IgD-negative memory B cell (primary cell): ENCODE measurements around the gene MRAP2. TPM values are rescaled to one million over a fixed set of nuclear protein-coding genes. Genes with fewer than 3 reads are reported as not detected.
A peak's percentile ranks its signal among the peaks of the same experiment; 100 is the strongest.
"Not testable (repeated sequence)": the region's sequence is repeated elsewhere in the genome, so short reads cannot be mapped to it uniquely, and the experiment has no call there.

ENCODE experiments used
- H3K27ac Mint-ChIP-seq, 3 donors: one replicate each; pipeline ENCODE4 v1.8.0; 2020 to 2022; ENCODE audit warnings: mild to moderate bottlenecking in 3 of 3, mixed read lengths in 3 of 3, moderate library complexity in 1 of 3
- H3K27me3 Mint-ChIP-seq: one replicate; pipeline ENCODE4 v1.8.0; 2021; ENCODE audit warnings: mixed read lengths
- H3K36me3 Mint-ChIP-seq: one replicate; pipeline ENCODE4 v1.8.0; 2020; ENCODE audit warnings: mild to moderate bottlenecking, mixed read lengths
- H3K4me1 Mint-ChIP-seq, 3 donors: one replicate each; pipeline ENCODE4 v1.8.0; 2020 to 2022; ENCODE audit warnings: mixed read lengths in 3 of 3, mild to moderate bottlenecking in 1 of 3
- H3K4me3 Mint-ChIP-seq, 4 donors: one replicate each; pipeline ENCODE4 v1.8.0; 2020 to 2022; ENCODE audit warnings: mild to moderate bottlenecking in 4 of 4, mixed read lengths in 4 of 4, moderate library complexity in 3 of 4
- H3K9me3 Mint-ChIP-seq, 3 donors: one replicate each; pipeline ENCODE4 v1.8.0; 2020 to 2021; ENCODE audit warnings: mixed read lengths in 3 of 3, mild to moderate bottlenecking in 1 of 3
- polyA plus RNA-seq: library from polyadenylated mRNA; unstranded; fragments of 300-500 nt; fragmentation: Illumina TruSeq; gene quantifications from one replicate; pipeline ENCODE4 v1.2.3, GENCODE V29; 2021

The MRAP2 gene
- polyA plus RNA-seq, 1 donor from 2014 or later, result not detected

- H3K4me3 Mint-ChIP-seq, H3K4me1 Mint-ChIP-seq, H3K27ac Mint-ChIP-seq, H3K27me3 Mint-ChIP-seq, H3K9me3 Mint-ChIP-seq: not testable (repeated sequence)
- peaks cover 11% of the 10 kb centered on the region for H3K36me3 Mint-ChIP-seq
Measured at GRCh38 chr6:84114933-84115594, 81.5 kb downstream of the MRAP2 start.

- peaks cover 5% of the 10 kb centered on the region for H3K27me3 Mint-ChIP-seq
- H3K4me3 Mint-ChIP-seq, result no peak overlapping the region
- H3K4me1 Mint-ChIP-seq, result no peaks in the 10 kb centered on the region
Measured at GRCh38 chr6:84118191-84118590, 84.6 kb downstream of the MRAP2 start.

DNA sequence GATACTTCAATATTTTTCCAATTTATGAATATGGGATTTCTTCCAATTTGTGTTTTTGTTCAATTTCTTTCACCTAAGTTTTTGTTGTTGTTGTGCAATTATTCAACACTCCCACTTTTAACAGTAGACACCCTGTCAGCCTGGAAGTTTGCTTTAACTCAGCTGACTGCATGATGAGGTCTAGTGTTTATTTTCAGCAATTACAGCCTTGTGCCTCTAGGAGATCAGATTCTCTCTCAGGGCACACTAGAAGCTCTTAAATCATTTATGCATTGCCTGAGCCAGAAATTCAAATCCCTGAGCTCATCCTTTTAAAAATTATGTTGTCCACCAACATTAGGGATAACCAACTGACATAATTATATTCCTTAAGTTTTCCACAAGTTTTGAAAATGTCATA, 85.7 kb downstream of the MRAP2 start:
- Mint-ChIP-seq H3K9me3 (peaks cover 4 to 6% (median 4%) of the 10 kb centered on the region in 3 donors), H3K27me3 (peaks cover 5% of the 10 kb centered on the region), H3K4me1 (no peaks in the 10 kb centered on the region), H3K4me3 (no peak overlapping the region), H3K27ac (no peak overlapping the region), H3K36me3 (peaks cover 28% of the 10 kb centered on the region)

More at GRCh38 chr6:84118191-84118590, 84.6 kb downstream of the MRAP2 start:
- peaks cover 24% of the 10 kb centered on the region for H3K36me3 Mint-ChIP-seq
- peaks cover 5 to 8% (median 6%) of the 10 kb centered on the region in 3 donors for H3K9me3 Mint-ChIP-seq
- H3K27ac Mint-ChIP-seq, result no peak overlapping the region

DNA sequence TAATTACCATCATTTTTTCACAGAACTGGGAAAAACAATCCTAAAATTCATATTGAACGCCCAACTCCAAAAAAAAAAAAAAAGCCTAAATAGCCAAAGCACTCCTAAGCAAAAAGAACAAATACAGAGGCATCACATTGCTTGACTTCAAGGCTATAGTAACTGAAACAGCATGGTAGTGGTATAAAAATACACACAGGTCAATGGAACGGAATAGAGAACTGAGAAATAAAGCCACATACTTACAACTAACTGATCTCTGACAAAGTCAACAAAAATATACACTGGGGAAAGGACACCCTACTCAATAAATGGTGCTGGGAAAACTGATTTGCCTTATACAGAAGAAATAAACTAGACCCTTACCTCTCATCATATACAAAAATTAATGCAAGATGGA, 89.6 kb downstream of the MRAP2 start:
- Mint-ChIP-seq H3K27ac (no peak overlapping the region), H3K4me3 (no peak overlapping the region), H3K27me3 (no peaks in the 10 kb centered on the region), H3K4me1 (no peaks in the 10 kb centered on the region), H3K36me3 (peaks cover 36% of the 10 kb centered on the region), H3K9me3 (peaks cover 2 to 8% (median 3%) of the 10 kb centered on the region in 3 donors)

- not testable (repeated sequence) for H3K4me1 Mint-ChIP-seq, H3K27me3 Mint-ChIP-seq, H3K4me3 Mint-ChIP-seq, H3K27ac Mint-ChIP-seq
- H3K36me3 Mint-ChIP-seq, result peaks cover 10% of the 10 kb centered on the region
- H3K9me3 Mint-ChIP-seq, result peaks cover 0 to 15% (median 1%) of the 10 kb centered on the region in 3 donors
Measured at GRCh38 chr6:84129588-84129987, 96.0 kb downstream of the MRAP2 start.

DNA sequence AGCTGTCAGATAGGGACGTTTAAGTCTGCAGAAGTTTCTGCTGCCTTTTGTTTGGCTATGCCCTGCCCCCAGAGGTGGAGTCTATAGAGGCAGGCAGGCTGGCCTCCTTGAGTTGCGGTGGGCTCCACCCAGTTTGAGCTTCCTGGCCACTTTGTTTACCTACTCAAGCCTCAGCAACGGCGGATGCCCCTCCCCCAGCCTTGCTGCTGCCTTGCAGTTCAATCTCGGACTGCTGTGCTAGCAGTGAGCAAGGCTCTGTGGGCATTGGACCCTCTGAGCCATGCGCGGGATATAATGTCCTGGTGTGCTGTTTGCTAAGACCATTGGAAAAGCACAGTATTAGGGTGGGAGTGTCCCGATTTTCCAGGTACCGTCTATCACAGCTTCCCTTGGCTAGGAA, 99.8 kb downstream of the MRAP2 start:
- not testable (repeated sequence) for H3K9me3 Mint-ChIP-seq, H3K4me3 Mint-ChIP-seq, H3K36me3 Mint-ChIP-seq, H3K27me3 Mint-ChIP-seq, H3K27ac Mint-ChIP-seq, H3K4me1 Mint-ChIP-seq

DNA sequence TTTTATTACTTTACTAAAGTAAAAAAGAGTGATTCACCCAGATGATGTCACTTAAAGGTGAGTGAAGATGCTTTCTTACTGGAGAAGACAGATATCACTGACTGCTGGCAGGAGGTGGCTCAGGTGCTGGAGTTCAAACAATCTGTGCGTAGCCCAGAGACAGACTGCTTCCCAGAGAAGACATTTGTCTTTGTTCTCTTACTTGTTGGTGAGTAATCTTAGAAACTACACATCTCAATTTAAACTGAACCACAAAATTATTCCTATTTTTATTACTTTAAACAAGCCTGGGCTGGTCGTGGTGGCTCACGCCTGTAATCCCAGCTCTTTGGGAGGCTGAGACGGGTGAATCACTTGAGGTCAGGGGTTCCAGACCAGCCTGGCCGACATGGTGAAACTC, 101.7 kb downstream of the MRAP2 start:
- Mint-ChIP-seq H3K27me3 (no peaks in the 10 kb centered on the region), H3K36me3 (peaks cover 3% of the 10 kb centered on the region), H3K4me3 (no peak overlapping the region), H3K27ac (no peak overlapping the region), H3K4me1 (no peaks in the 10 kb centered on the region), H3K9me3 (peaks cover 0 to 7% (median 1%) of the 10 kb centered on the region in 3 donors)

DNA sequence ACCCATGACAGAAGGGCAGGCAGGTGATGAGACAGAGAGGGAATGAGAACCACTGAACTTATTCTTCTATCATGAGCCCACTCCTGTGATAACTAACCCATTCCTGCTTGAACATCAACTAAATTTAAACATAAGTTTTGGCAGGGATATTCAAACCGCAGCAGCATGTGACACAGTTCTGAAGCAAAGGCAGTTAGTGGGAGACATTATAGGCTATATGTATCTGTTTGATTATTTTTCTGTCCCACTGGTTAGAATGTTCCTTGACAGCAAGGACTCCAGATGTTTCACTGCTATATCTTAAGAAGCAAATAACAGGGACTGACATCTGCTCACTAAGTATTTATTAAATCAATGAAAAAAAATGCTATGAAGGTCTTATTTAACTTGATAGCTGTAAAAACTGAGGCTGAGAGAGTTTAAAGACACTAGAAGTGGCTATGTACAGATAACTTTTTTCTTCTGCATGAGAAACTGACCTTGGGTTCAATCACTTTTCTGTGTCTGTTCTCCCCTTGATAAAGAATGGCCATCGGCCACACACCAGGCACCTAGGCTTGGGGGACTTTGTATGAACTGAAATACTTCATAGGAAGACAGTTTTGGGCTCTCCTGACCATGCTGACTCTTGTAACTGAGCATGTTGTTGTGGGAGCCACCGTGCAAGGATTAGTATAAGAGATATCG, 102.9 kb downstream of the MRAP2 start:
- Mint-ChIP-seq H3K4me3 (no peak overlapping the region), H3K27me3 (no peaks in the 10 kb centered on the region), H3K9me3 (peaks cover 0 to 1% (median 0%) of the 10 kb centered on the region in 3 donors), H3K36me3 (peaks cover 6% of the 10 kb centered on the region), H3K4me1 (no peaks in the 10 kb centered on the region), H3K27ac (no peak overlapping the region)

DNA sequence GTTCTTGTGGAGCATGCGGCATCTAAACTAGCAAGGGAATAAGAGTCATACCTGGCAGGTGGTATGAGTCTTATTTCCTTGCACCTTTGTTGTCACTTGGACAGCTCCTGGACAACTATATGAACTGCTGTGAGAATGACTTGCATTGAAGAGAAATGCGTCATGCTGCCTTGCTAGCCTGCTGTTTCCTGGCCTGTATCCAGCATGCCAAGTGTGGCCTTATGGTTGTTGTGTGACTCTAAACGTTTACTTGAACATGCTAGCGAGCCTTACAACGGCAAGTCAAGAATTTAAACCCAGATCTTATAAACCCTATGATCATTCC, 103.4 kb downstream of the MRAP2 start:
- peaks cover 0 to 1% (median 0%) of the 10 kb centered on the region in 3 donors for H3K9me3 Mint-ChIP-seq
- H3K27me3 Mint-ChIP-seq, result no peaks in the 10 kb centered on the region
- H3K4me1 Mint-ChIP-seq, result no peaks in the 10 kb centered on the region
- peaks cover 11% of the 10 kb centered on the region for H3K36me3 Mint-ChIP-seq
- no peak overlapping the region for H3K27ac Mint-ChIP-seq
- no peak overlapping the region for H3K4me3 Mint-ChIP-seq

- no peak overlapping the region for H3K4me3 Mint-ChIP-seq
- H3K36me3 Mint-ChIP-seq, result peaks cover 14% of the 10 kb centered on the region
- H3K9me3 Mint-ChIP-seq, result no peaks in the 10 kb centered on the region
- no peaks in the 10 kb centered on the region for H3K27me3 Mint-ChIP-seq
- H3K27ac Mint-ChIP-seq, result no peak overlapping the region
- no peaks in the 10 kb centered on the region for H3K4me1 Mint-ChIP-seq
Measured at GRCh38 chr6:84137989-84138575, 104.5 kb downstream of the MRAP2 start.

GRCh38 chr6:84139311-84139710, 105.7 kb downstream of the MRAP2 start:
- Mint-ChIP-seq H3K27ac (peak overlapping the region in 1 of 3 donors; percentile 16), H3K36me3 (peaks cover 14% of the 10 kb centered on the region), H3K9me3 (no peaks in the 10 kb centered on the region), H3K4me1 (no peaks in the 10 kb centered on the region), H3K27me3 (no peaks in the 10 kb centered on the region), H3K4me3 (no peak overlapping the region)

Other genes starting within 250 kb of the MRAP2 start
- gene RIPPLY2, start 180.4 kb upstream of the MRAP2 start, polyA plus RNA-seq, result not detected
- gene CYB5R4, start 174.1 kb upstream of the MRAP2 start, polyA plus RNA-seq, result 68.5 TPM
- gene CEP162, start 193.9 kb downstream of the MRAP2 start, polyA plus RNA-seq, result 7.1 TPM